Mammary epithelial cell (primary cell): ENCODE measurements around the gene SKIC2.
"Not testable (repeated sequence)": the region's sequence is repeated elsewhere in the genome, so short reads cannot be mapped to it uniquely, and the experiment has no call there.

Experiments used
- EZH2 ChIP-seq: IDR thresholded peaks from 2 replicates; pipeline ENCODE4 v1.6.1; 2012; ENCODE audit warnings: low read length, inconsistent platforms, borderline replicate concordance
- TF ChIP-seq, protein P1 (sequence below), 2 donors: IDR thresholded peaks in 1 of 2; conservative IDR thresholded peaks in 1 of 2; 2 replicates each; pipeline ENCODE4 v1.5.1; 2011 to 2012; ENCODE audit warnings: inconsistent platforms in 2 of 2, low read length in 2 of 2, mild to moderate bottlenecking in 2 of 2, control low read depth in 1 of 2, low read depth in 1 of 2; ENCODE audit not compliant: insufficient read depth in 1 of 2; ENCODE audit errors: extremely low read depth in 1 of 2

DNA sequence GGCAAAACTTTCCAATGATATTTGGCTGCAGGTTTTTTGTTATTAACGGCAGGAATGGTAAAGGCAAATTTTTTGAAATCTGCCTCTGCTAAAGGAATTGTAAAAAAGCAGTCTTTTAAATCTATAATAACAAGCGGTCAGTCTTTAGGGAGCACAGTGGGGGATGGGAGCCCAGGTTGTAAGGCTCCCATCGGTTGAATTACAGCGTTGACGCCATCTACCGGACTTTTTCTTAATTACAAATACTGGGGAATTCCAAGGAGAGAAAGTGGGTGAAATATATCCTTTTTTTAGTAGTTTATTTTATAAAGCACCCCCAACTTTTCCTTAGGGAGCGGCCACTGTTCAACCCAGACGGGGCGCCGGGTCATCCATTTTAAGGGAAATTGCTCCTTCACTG lies 30.4 kb downstream of the SKIC2 start:
- TF ChIP-seq, protein P1, sequence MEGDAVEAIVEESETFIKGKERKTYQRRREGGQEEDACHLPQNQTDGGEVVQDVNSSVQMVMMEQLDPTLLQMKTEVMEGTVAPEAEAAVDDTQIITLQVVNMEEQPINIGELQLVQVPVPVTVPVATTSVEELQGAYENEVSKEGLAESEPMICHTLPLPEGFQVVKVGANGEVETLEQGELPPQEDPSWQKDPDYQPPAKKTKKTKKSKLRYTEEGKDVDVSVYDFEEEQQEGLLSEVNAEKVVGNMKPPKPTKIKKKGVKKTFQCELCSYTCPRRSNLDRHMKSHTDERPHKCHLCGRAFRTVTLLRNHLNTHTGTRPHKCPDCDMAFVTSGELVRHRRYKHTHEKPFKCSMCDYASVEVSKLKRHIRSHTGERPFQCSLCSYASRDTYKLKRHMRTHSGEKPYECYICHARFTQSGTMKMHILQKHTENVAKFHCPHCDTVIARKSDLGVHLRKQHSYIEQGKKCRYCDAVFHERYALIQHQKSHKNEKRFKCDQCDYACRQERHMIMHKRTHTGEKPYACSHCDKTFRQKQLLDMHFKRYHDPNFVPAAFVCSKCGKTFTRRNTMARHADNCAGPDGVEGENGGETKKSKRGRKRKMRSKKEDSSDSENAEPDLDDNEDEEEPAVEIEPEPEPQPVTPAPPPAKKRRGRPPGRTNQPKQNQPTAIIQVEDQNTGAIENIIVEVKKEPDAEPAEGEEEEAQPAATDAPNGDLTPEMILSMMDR (conservative IDR thresholded peaks at IDR 0.05 in 1 of 2, IDR thresholded peaks at IDR 0.05 in 1 of 2; ENCODE audit: extremely low read depth in 1 of 2, insufficient read depth in 1 of 2, low read depth in 1 of 2, low read length in 2 of 2), result not testable (repeated sequence)
- TF ChIP-seq EZH2, result not testable (repeated sequence)
